Measurements from ENCODE around the gene SULT4A1. TPM values are rescaled to one million over a fixed set of nuclear protein-coding genes. Genes with fewer than 3 reads are reported as not detected.

SULT4A1 gene
- total RNA-seq, 4 donors from 2014 or later: 2.1 TPM; not detected in 3

- intact Hi-C loops (cut with DNase I; ENCODE audit: low total_unique reads): no loop called here
- H3K27ac ChIP-seq: no peak overlapping the region
- no peaks in the 10 kb centered on the region for H3K4me1 ChIP-seq
- no peaks in the 10 kb centered on the region for H3K36me3 ChIP-seq
- no peaks in the 10 kb centered on the region for H3K9me3 ChIP-seq
- no peak overlapping the region for H3K4me3 ChIP-seq
- DNase-seq: no peak
- TF ChIP-seq POLR2A (IDR thresholded peaks at IDR 0.05): no peak
- TF ChIP-seq CTCF (IDR thresholded peaks at IDR 0.05): no peak
- H3K27me3 ChIP-seq: no peaks in the 10 kb centered on the region
Measured at GRCh38 chr22:43882122-43882767, 19.9 kb upstream of the SULT4A1 start.

- intact Hi-C loops (cut with DNase I; ENCODE audit: low total_unique reads): no loop called here
- TF ChIP-seq CTCF (IDR thresholded peaks at IDR 0.05): no peak
- TF ChIP-seq POLR2A (IDR thresholded peaks at IDR 0.05): no peak
- no peaks in the 10 kb centered on the region for H3K36me3 ChIP-seq
- no peaks in the 10 kb centered on the region for H3K27me3 ChIP-seq
- H3K27ac ChIP-seq: no peak overlapping the region
- H3K9me3 ChIP-seq: no peaks in the 10 kb centered on the region
- H3K4me1 ChIP-seq: no peaks in the 10 kb centered on the region
- DNase-seq: no peak
- H3K4me3 ChIP-seq: no peak overlapping the region
Measured at GRCh38 chr22:43881091-43882061, 19.1 kb upstream of the SULT4A1 start.

- no peaks in the 10 kb centered on the region for H3K27me3 ChIP-seq
- no peak overlapping the region for H3K4me3 ChIP-seq
- no peaks in the 10 kb centered on the region for H3K4me1 ChIP-seq
- no peaks in the 10 kb centered on the region for H3K36me3 ChIP-seq
- TF ChIP-seq POLR2A (IDR thresholded peaks at IDR 0.05) (no peak), CTCF (IDR thresholded peaks at IDR 0.05) (no peak)
- intact Hi-C loops (cut with DNase I; ENCODE audit: low total_unique reads): no loop called here
- DNase-seq: no peak
- no peak overlapping the region for H3K27ac ChIP-seq
- no peaks in the 10 kb centered on the region for H3K9me3 ChIP-seq
Measured at GRCh38 chr22:43880541-43880991, 18.3 kb upstream of the SULT4A1 start.

GRCh38 chr22:43879901-43880540 lies 17.7 kb upstream of the SULT4A1 start:
- TF ChIP-seq CTCF (IDR thresholded peaks at IDR 0.05): no peak
- TF ChIP-seq POLR2A (IDR thresholded peaks at IDR 0.05): no peak
- intact Hi-C loops (cut with DNase I; ENCODE audit: low total_unique reads): no loop called here
- Histone ChIP-seq H3K9me3 (no peaks in the 10 kb centered on the region), H3K4me3 (no peak overlapping the region), H3K27ac (no peak overlapping the region), H3K27me3 (no peaks in the 10 kb centered on the region), H3K4me1 (no peaks in the 10 kb centered on the region), H3K36me3 (no peaks in the 10 kb centered on the region)
- no peak for DNase-seq
